Measurements from ENCODE around the gene NTM.
"Not testable (repeated sequence)": the region's sequence is repeated elsewhere in the genome, so short reads cannot be mapped to it uniquely, and the experiment has no call there.

Gene NTM

GRCh38 chr11:132055296-132055695, 684.9 kb downstream of the NTM start:
- no peak for DNase-seq

- DNase-seq = no peak
Measured at GRCh38 chr11:132056689-132057088, 686.3 kb downstream of the NTM start.

GRCh38 chr11:132057266-132057665, 686.9 kb downstream of the NTM start:
- DNase-seq = no peak

GRCh38 chr11:132058211-132058772, 687.9 kb downstream of the NTM start:
- DNase-seq = peak in 10 of 58 donors; percentile 15 to 54 (median 44)

- no peak for DNase-seq
Measured at GRCh38 chr11:132060567-132060966, 690.2 kb downstream of the NTM start.

- DNase-seq = no peak
Measured at GRCh38 chr11:132062031-132062430, 691.6 kb downstream of the NTM start.

GRCh38 chr11:132062541-132062940, 692.1 kb downstream of the NTM start:
- DNase-seq = no peak

- DNase-seq = peak in 9 of 58 donors; percentile 24 to 44 (median 35)
Measured at GRCh38 chr11:132064987-132065620, 694.7 kb downstream of the NTM start.

GRCh38 chr11:132068556-132068955, 698.1 kb downstream of the NTM start:
- DNase-seq = no peak

GRCh38 chr11:132069593-132069992, 699.2 kb downstream of the NTM start:
- not testable (repeated sequence) for DNase-seq

GRCh38 chr11:132070907-132071306, 700.5 kb downstream of the NTM start:
- not testable (repeated sequence) for DNase-seq

GRCh38 chr11:132072044-132072857, 701.8 kb downstream of the NTM start:
- no peak for DNase-seq

GRCh38 chr11:132072858-132073211, 702.4 kb downstream of the NTM start:
- DNase-seq = peak in 2 of 58 donors; percentile 17 to 25

- no peak for DNase-seq
Measured at GRCh38 chr11:132073787-132074186, 703.4 kb downstream of the NTM start.

GRCh38 chr11:132075447-132075846, 705.0 kb downstream of the NTM start:
- no peak for DNase-seq

- DNase-seq = no peak
Measured at GRCh38 chr11:132077416-132077815, 707.0 kb downstream of the NTM start.

GRCh38 chr11:132078264-132079076, 708.1 kb downstream of the NTM start:
- DNase-seq = peak in 38 of 58 donors; percentile 8 to 81 (median 50)

GRCh38 chr11:132080127-132080526, 709.7 kb downstream of the NTM start:
- DNase-seq = peak in 3 of 58 donors; percentile 25 to 44 (median 32)

- no peak for DNase-seq
Measured at GRCh38 chr11:132082566-132082965, 712.2 kb downstream of the NTM start.

- DNase-seq = no peak
Measured at GRCh38 chr11:132084433-132084832, 714.0 kb downstream of the NTM start.

- DNase-seq = no peak
Measured at GRCh38 chr11:132087148-132087547, 716.7 kb downstream of the NTM start.

- DNase-seq = no peak
Measured at GRCh38 chr11:132088551-132088950, 718.1 kb downstream of the NTM start.
